Measurements from ENCODE around the gene FBXO7.
A peak's percentile ranks its signal among the peaks of the same experiment; 100 is the strongest.

Gene FBXO7

DNA sequence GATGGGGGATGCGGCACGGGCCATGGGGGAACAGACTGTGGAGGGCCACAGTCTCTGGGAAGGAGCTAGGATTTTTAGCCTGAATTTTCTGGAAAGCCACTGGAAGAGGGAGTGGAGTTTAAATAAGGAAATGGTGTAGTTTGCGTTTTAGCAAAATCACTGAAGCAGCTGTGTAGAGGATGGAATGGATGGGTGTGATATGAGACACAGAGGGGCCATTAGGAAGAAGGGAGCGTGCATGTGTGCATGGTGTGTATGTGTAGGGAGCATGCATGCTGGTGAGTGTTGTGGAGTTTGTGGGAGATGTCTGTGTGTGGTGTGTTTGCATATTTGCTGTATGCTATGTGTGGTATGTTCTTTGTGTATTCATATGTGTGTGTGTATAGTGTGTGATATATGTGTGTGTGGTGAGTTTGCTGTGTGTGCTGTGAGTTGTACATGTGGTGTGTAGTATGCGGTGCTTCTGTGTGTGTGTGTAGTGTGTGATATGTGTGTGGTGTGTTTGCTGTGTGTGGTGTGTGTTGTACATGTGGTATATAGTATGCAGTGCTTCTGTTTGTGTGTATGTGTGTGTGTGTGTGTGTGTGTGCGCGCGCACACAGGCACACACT, 67.6 kb downstream of the FBXO7 start:
- TF ChIP-seq CTCF (conservative IDR thresholded peaks at IDR 0.05; ENCODE audit: low read length), result no peak
- H3K4me3 ChIP-seq (ENCODE audit: low read length), result no peak overlapping the region
- no peak for DNase-seq (ENCODE audit: low read depth)

DNA sequence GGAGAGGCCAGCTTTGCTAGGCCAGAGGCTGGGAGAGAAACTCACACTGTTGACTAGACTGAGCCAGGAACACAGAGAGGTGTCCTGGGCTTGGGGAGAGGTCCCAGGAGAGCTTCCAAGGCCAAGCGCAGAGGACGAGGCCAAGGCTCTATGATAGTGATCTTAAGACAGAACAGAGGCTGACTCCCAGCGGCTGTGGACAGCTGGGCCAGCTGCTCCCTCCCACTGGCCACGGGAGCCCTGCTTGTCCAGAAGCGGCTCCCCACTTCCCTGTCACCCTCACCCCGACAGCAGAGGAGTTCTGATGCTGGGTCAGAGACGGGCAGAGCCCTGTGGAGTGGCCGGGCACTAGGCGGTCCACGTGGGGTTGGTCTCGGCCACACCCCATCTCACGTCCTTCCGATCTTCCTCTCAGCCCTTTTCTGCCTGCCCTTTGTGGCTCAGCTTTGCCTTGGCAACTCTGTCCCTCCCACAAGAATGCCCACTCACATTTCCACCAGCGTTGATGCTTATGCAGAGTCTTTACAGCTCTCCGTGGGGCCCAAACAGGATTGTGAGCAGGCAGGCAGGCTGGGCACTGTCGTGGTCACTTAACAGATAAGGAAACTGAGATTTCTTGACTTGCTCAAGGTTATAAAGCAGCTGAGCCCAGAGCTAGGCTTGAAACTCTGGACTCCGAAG, 68.2 kb downstream of the FBXO7 start:
- H3K4me3 ChIP-seq (ENCODE audit: low read length), result no peak overlapping the region
- TF ChIP-seq CTCF (conservative IDR thresholded peaks at IDR 0.05; ENCODE audit: low read length), result no peak
- DNase-seq (ENCODE audit: low read depth), result no peak

DNA sequence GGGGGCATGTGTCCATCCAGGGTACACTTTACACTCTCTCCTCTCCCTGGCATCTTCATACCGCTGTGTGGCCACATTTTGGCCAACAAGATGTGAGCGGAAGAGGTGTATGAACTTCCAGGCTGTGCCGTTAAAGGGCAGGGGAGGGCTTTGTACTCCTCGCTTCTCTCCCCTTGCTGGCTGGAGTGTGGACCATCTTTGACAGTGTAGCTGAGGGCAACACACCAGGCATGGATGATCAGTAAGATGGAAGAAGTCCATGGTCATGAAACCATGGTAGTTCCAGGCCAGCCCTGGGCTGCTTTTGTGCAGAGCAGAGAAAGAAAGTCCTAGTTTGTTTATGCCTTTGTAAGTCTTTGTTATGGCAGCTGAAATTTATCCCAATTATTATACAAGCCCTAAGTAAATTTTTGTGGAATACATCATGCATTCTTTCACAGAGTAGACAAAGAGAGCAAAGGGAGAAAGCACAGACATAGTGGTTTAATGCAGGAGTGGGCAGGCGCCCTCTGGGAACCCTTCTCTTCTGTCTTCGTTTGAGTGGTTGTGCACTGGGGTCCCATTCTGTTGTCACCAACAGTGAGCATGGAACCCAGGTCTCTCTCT, 70.4 kb downstream of the FBXO7 start:
- no peak overlapping the region for H3K4me3 ChIP-seq (ENCODE audit: low read length)
- peak; percentile 79 for DNase-seq (ENCODE audit: low read depth)
- TF ChIP-seq CTCF (conservative IDR thresholded peaks at IDR 0.05; ENCODE audit: low read length), result no peak

- peak; percentile 37 for DNase-seq (ENCODE audit: low read depth)
- H3K4me3 ChIP-seq (ENCODE audit: low read length), result no peak overlapping the region
- TF ChIP-seq CTCF (conservative IDR thresholded peaks at IDR 0.05; ENCODE audit: low read length), result no peak
Measured at GRCh38 chr22:32545801-32546200, 71.2 kb downstream of the FBXO7 start.

DNA sequence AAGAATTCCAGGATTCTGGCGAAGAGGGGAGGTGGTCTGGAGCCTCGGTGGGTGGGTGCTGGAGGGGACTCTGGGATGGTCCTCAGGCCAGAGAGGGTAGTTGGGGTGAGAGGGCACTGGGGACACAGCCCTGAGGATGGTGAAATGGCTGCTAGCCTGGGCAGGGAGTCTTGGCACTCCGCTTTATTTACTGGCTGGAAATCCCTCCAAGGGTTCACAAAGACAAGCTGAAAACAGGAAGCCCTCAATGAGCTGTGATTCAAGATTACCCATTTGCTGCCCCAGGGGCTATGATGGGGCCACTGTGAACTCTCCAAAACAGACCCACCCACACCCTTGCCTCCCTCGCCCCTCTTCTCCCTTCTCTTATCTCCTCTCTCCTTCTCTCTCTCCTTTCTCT, 71.9 kb downstream of the FBXO7 start:
- no peak for TF ChIP-seq CTCF (conservative IDR thresholded peaks at IDR 0.05; ENCODE audit: low read length)
- DNase-seq (ENCODE audit: low read depth), result no peak
- no peak overlapping the region for H3K4me3 ChIP-seq (ENCODE audit: low read length)

DNA sequence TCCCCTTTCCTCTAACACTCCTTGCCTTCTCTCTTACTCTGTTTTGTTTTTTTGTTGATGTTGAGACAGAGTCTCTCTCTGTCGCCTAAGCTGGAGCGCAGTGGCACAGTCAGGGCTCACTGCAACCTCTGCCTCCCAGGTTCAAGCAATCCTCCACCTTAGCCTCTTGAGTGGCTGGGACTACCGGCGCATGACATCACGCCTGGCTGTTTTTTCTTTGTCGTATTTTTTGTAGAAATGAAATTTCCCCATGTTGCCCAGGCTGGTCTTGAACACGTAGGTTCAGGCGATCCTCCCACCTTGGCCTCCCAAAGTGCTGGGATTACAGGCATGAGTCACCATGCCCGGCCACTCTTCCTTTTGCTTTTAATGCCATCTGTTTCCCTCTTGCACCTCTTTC, 72.3 kb downstream of the FBXO7 start:
- no peak for DNase-seq (ENCODE audit: low read depth)
- TF ChIP-seq CTCF (conservative IDR thresholded peaks at IDR 0.05; ENCODE audit: low read length), result no peak
- H3K4me3 ChIP-seq (ENCODE audit: low read length), result no peak overlapping the region

- no peak for DNase-seq (ENCODE audit: low read depth)
- TF ChIP-seq CTCF (conservative IDR thresholded peaks at IDR 0.05; ENCODE audit: low read length), result no peak
- no peak overlapping the region for H3K4me3 ChIP-seq (ENCODE audit: low read length)
Measured at GRCh38 chr22:32548039-32548438, 73.4 kb downstream of the FBXO7 start.

Data from AG10803 (cell line).